KBM-7 (cell line): ENCODE data around the gene ARSI.

ENCODE experiments used
- DNase-seq: peaks from one replicate; pipeline ENCODE4 v3.0.0-alpha.2; 2015
- in situ Hi-C: fragments of 300-500 bp; cut with MboI; formaldehyde crosslinking; loops from 2 replicates; pipeline ENCODE4 v1.14.3; 2020; ENCODE audit warnings: low sequenced_read_pairs, low pct_unique_long_range_greater_than_20kb, mixed read lengths

Gene ARSI

DNA sequence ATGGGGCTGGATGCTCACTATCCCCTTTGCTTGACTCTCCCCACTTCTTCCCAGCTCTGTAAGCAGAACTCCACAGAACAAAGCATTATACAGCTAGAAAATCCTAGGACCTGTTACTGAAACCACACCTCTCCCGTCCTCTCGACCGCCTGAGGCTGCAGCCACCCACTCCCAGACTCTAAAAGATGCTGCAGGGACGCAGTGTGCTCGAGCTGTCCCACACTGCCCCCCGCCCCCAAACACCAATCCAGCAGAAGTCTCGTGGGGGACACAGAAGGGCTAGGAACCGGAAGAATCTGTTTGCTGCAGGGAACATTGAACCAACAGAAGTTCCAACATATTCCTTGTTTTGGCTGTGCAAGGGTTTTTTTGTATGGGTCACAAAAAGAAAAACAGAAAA is 20.7 kb downstream of the ARSI start:
- in situ Hi-C loops, result no loop called here
- DNase-seq, result no peak

DNA sequence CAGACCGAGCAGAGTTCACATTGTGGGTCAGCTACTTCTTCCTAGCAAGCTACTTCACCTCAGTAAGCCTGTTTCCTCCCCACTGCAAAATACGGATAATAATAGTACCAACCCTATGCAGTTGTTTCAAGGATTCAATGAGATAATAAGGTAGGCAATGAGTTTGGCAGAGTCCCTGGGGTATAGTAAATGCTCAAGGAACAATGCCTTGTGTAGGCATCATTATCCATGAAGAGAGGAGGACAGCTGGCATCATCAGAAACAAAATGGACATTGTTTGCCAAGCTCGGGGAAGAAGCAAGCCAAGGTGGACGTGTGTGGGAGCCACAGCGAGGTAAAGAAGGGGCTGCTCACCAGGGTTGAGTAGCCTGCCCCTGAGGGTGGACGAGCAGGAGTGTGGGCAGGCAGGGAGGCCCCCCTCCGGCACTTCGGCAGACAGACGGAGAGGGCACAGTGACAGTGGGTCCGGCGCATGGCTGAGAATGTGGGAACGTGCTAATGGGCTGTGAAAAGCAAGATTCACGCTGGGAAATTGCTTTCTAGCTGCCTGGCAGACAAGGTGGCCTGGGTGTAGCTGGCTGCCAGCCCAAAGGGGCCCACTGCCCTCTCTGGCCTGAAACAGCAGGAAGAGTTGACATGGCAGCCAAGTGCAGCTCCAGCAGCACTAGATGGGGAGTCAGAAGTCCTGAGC is 23.2 kb downstream of the ARSI start:
- DNase-seq, result no peak
- in situ Hi-C loops, result loop anchor here (10.0 kb wide), 1 partner anchor 65 kb away; no protein-coding TSS in a partner anchor

- DNase-seq, result no peak
- in situ Hi-C loops, result loop anchor here (10.0 kb wide), 1 partner anchor 66 kb away; no protein-coding TSS in a partner anchor
Observed at GRCh38 chr5:150278916-150279315, 23.8 kb downstream of the ARSI start.

GRCh38 chr5:150278046-150278730 is 24.5 kb downstream of the ARSI start:
- no peak for DNase-seq

GRCh38 chr5:150277043-150277442 is 25.7 kb downstream of the ARSI start:
- in situ Hi-C loops, result loop anchor here (10.0 kb wide), 1 partner anchor 68 kb away; no protein-coding TSS in a partner anchor
- DNase-seq, result no peak

More at GRCh38 chr5:150278046-150278730, 24.5 kb downstream of the ARSI start:
- in situ Hi-C loops, result loop anchor here (10.0 kb wide), 1 partner anchor 67 kb away; no protein-coding TSS in a partner anchor

- DNase-seq, result no peak
- in situ Hi-C loops, result loop anchor here (10.0 kb wide), 1 partner anchor 70 kb away; no protein-coding TSS in a partner anchor
Observed at GRCh38 chr5:150274811-150275210, 27.9 kb downstream of the ARSI start.

DNA sequence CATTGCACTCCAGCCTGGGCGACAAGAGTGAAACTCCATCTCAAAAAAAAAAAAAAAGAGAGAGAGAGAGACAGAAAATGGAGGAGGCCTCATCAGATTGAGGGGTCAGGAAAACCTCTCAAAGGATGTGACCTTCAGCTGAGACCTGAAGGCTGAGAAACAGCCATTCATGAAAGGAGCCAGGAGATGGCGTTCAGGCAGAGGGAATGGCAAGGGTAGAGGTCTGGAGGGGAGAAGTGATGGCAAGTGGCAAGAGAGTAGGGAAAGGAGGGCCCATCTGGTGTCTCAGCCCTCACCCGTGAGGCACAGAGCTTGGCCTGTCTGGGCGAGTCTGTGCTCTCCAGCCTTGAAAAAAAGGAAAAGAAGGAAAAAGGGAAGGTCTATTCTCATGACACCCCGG is 30.2 kb downstream of the ARSI start:
- peak; percentile 67 for DNase-seq
- in situ Hi-C loops, result loop anchor here (10.0 kb wide), 1 partner anchor 72 kb away; no protein-coding TSS in a partner anchor

DNA sequence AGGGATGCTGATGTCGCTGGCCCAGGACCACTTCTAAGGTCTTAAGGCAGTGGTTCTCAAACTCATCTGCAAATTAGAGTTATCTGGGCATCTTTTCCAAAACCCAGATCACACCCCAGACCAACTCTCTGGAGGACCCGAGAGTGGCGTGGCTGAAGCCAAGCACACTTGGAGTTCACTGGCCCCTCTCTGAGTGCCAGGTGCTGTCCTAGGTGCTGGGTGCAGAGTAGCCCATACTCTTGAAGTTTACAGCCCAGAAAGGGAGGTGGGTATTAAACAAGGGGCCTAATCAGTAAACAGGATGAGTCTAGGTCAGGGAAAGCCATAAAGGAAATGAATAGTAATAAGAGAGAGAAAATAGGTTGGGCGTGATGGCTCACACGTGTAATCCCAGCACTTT is 30.8 kb downstream of the ARSI start:
- in situ Hi-C loops, result loop anchor here (10.0 kb wide), 1 partner anchor 73 kb away; no protein-coding TSS in a partner anchor

DNA sequence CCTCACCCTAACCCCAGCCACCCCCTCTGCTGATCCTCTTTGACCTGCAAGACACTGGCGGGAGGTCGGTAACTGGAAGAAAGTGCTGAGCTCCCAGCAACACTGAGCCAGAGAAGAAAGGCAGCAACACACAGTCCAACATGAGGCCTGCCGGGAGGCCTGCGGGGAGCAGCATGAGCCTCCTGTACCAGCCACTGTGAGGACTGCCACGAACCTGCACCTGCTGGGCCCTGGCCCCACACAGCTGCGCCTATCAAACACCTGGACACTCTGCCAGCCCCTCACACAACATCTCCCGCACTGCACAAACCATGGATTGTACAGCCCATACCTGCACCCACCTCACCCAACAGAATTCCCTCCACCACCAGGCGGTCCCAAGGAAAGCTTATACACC is 31.4 kb downstream of the ARSI start:
- in situ Hi-C loops, result loop anchor here (10.0 kb wide), 1 partner anchor 74 kb away; no protein-coding TSS in a partner anchor
- DNase-seq, result no peak

More for the DNA sequence above, 30.8 kb downstream of the ARSI start:
- DNase-seq, result no peak

DNA sequence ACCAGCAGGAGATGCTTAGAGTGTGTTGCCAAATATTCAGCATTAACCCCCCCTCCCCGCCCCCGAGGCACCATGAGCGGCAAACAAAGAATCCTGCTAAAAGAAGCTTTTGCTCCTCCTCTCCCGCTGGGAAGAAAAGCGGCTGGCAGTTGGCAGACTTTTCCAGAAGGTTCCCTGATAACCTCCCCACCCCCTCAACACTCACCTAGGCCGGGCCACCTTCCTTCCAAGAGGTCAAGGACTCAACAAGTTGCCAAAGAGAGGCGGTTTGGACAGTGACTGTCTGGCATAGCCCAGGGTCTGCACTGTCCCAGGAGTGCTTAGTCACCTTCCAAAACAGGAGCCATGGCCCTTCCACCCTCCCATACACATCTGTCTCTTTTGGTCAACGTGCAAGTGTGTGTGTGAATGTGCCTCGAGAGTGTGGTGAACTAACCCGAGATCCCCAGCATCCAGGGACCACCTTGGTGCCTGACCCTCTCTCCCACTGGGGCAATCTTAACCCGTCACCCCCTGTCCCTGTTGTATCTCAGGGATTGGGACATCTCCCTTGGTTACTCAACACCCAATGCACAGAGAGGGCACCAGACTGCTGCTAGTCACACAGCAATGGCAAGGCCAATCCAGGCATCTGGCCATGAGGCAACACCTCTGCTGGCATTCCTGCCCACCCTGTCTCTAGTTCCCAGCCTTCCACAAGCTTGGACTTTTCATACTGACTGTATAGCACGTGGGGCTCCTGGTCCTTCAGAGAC is 32.0 kb downstream of the ARSI start:
- in situ Hi-C loops, result loop anchor here (10.0 kb wide), 1 partner anchor 74 kb away; no protein-coding TSS in a partner anchor
- DNase-seq, result no peak

- in situ Hi-C loops, result no loop called here
- no peak for DNase-seq
Observed at GRCh38 chr5:150266871-150267291, 35.8 kb downstream of the ARSI start.

DNA sequence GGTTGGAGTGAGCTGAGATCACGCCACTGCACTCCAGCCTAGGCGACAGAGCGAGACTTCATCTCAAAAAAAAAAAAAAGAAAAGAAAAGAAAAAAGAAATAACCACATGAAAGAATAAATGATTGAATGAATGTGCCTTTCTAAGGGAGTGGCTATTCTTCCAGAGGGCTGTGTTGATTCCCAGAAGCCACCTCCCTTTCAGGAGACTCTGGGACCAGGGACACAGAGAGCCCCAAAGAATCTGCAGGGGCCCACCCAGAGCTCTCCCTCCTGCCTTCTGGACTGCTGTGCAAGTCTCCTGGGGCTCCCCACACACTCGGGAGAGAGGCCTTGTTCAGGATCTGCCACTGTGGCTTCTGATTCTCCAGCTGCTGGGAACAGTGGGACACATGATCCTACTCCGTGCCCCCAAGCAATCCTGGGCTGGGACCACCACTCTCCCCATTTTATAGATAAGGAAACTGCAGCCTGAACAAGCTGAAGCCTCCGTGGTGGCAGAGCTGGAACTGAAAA is 36.8 kb downstream of the ARSI start:
- in situ Hi-C loops, result no loop called here
- DNase-seq, result no peak

DNA sequence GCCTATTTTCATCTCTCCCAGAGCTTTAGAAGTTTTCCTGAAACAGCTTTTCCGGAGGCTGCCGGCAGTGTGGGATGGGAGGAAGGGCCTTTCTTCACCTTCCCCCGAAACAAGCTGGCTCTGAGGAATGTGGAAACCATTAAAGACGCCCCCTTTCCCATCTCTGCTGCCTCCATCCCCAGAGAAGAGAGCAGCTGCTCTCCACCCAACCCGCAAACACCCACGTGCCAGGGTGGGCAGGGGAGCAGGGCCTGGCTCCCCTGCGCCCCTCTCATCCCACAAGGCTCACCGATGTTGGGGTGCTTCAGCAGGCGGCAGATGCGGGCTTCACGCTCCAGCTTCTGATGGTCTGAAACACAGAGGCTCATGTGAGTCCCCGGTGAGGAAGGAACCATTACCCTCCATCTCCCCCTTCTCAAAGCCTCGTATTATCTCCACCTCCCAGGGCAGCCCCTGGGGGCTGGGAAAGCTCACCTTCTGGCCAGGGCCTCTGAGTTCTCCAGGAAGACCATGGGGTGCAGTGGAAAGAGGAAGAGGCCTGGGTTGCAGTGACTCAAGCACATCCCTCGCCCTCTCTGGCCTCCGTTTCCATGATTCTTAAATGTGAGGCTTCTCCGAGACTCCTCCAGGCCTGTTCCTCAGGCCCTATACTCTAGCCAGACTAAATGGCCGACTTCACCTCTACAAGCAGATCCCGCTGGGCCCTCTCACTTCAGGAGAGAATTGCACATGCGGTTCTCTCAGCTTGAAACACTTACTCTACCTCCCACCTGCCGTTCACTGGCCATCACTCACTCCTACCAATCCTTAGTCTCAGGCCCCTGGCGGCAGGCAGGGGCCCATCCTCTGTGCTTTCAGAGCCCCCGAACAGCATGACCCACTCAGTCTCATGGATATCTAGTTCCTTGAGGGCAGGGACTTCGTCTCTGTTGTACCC is 37.8 kb downstream of the ARSI start:
- in situ Hi-C loops, result no loop called here
- DNase-seq, result no peak

- in situ Hi-C loops, result no loop called here
- no peak for DNase-seq
Observed at GRCh38 chr5:150263801-150264621, 38.7 kb downstream of the ARSI start.

- in situ Hi-C loops, result no loop called here
- no peak for DNase-seq
Observed at GRCh38 chr5:150263375-150263775, 39.3 kb downstream of the ARSI start.

DNA sequence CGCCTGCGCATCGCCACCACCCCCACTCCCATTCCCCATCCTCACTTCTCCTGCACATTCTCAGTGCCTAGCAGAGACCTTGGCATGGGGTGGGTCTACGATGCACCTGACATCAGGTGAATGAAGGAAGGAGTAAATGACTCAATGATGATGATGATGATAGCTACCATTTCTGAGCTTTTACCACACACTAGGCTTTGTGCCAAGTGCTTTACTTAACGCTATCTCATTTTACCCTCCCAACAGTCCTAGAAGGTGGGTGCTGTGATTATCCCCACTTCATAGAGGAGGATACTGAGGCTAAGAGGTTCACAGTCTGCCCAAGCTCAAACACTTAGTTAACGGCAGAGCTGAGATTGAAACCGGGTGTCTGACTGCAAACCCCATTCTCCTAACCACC is 40.2 kb downstream of the ARSI start:
- in situ Hi-C loops, result no loop called here
- DNase-seq, result no peak

GRCh38 chr5:150261231-150261630 is 41.5 kb downstream of the ARSI start:
- in situ Hi-C loops, result no loop called here
- DNase-seq, result no peak
